GM23338 (cell line): ENCODE measurements around the gene PTK6.

ENCODE experiments used
- EZH2phosphoT487 ChIP-seq: fragments of 200-600 bp; sonication (generic); IDR thresholded peaks from one replicate; pipeline ENCODE4 v1.8.1; 2018; ENCODE audit warnings: antibody characterized with exemption; ENCODE audit not compliant: unreplicated experiment
- JUNB ChIP-seq: IDR thresholded peaks from one replicate; pipeline ENCODE4 v1.6.1; 2016; ENCODE audit warnings: antibody characterized with exemption; ENCODE audit not compliant: unreplicated experiment
- POLR2AphosphoS5 ChIP-seq: IDR thresholded peaks from 2 replicates; pipeline ENCODE4 v1.6.1; 2016; ENCODE audit warnings: antibody characterized with exemption, low read depth
- TF ChIP-seq, protein P1 (sequence below), 2 experiments: fragments of 200-600 bp in 1 of 2; sonication (generic) in 1 of 2; conservative IDR thresholded peaks; 2 replicates each; pipeline versions ENCODE4 v1.5.1 to v1.6.1; 2016 to 2017; ENCODE audit warnings: antibody characterized with exemption in 2 of 2, low read depth in 2 of 2, mild to moderate bottlenecking in 2 of 2, moderate library complexity in 1 of 2
- TF ChIP-seq, protein P2 (sequence below): IDR thresholded peaks from one replicate; pipeline ENCODE4 v1.6.1; 2018; ENCODE audit warnings: antibody characterized with exemption; ENCODE audit not compliant: unreplicated experiment

DNA sequence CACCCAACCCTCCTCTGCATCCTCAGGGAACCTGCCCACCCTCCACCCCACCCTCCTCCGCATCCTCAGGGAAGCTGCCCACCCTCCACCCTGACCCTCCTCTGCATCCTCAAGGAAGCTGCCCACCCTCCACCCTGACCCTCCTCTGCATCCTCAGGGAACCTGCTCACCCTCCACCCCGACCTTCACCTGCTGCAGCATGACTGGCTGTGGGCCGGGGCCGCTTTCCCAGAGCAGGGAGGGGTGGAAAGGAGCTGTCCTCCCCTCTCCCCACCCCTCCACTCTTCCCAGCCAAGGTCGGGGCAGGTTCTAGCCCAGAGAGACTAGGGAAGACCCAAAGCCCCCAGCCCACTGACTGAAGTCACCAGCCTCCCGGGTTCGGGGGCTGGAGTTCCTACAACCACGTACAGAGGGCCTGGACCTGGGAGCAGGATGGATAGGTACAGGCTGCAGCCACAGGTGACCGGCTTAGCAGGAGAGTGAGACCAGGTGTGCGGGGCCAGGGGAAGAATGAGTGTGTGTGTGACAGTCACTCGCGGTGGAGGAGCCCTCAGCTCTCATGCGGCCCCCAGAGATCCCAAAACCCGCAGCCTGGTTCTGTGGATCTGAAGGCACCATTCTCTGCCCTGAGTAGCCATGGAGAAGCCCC, 49.9 kb downstream of the PTK6 start:
- TF ChIP-seq, protein P1, sequence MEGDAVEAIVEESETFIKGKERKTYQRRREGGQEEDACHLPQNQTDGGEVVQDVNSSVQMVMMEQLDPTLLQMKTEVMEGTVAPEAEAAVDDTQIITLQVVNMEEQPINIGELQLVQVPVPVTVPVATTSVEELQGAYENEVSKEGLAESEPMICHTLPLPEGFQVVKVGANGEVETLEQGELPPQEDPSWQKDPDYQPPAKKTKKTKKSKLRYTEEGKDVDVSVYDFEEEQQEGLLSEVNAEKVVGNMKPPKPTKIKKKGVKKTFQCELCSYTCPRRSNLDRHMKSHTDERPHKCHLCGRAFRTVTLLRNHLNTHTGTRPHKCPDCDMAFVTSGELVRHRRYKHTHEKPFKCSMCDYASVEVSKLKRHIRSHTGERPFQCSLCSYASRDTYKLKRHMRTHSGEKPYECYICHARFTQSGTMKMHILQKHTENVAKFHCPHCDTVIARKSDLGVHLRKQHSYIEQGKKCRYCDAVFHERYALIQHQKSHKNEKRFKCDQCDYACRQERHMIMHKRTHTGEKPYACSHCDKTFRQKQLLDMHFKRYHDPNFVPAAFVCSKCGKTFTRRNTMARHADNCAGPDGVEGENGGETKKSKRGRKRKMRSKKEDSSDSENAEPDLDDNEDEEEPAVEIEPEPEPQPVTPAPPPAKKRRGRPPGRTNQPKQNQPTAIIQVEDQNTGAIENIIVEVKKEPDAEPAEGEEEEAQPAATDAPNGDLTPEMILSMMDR (conservative IDR thresholded peaks at IDR 0.05; ENCODE audit: low read depth in 2 of 2): no peak
- TF ChIP-seq POLR2AphosphoS5 (no peak), EZH2phosphoT487 (no peak), JUNB (no peak)
- TF ChIP-seq, protein P2, sequence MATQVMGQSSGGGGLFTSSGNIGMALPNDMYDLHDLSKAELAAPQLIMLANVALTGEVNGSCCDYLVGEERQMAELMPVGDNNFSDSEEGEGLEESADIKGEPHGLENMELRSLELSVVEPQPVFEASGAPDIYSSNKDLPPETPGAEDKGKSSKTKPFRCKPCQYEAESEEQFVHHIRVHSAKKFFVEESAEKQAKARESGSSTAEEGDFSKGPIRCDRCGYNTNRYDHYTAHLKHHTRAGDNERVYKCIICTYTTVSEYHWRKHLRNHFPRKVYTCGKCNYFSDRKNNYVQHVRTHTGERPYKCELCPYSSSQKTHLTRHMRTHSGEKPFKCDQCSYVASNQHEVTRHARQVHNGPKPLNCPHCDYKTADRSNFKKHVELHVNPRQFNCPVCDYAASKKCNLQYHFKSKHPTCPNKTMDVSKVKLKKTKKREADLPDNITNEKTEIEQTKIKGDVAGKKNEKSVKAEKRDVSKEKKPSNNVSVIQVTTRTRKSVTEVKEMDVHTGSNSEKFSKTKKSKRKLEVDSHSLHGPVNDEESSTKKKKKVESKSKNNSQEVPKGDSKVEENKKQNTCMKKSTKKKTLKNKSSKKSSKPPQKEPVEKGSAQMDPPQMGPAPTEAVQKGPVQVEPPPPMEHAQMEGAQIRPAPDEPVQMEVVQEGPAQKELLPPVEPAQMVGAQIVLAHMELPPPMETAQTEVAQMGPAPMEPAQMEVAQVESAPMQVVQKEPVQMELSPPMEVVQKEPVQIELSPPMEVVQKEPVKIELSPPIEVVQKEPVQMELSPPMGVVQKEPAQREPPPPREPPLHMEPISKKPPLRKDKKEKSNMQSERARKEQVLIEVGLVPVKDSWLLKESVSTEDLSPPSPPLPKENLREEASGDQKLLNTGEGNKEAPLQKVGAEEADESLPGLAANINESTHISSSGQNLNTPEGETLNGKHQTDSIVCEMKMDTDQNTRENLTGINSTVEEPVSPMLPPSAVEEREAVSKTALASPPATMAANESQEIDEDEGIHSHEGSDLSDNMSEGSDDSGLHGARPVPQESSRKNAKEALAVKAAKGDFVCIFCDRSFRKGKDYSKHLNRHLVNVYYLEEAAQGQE: no peak
